ENCODE data around the gene HDDC2.

Gene HDDC2

DNA sequence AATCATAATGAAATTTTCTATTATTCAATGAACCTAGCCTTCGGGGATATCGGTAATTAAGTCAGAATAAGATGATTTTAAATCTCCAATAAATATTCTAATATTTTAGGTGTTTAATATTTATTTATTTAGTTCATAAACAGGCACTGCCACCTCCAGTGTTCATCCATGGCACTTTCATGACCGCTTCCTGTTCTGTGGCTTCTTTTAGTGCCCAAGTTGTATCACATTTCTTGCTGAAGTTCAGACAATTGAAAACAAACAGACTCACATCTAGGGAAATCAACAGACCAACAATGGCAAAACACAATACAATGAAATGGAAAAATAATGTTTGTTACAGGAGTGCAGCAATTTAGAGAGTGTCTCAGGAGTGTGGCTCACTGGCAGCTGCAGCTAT, 26.0 kb downstream of the HDDC2 start:
- no peak overlapping the region for H3K27ac ChIP-seq
- TF ChIP-seq, protein P1, sequence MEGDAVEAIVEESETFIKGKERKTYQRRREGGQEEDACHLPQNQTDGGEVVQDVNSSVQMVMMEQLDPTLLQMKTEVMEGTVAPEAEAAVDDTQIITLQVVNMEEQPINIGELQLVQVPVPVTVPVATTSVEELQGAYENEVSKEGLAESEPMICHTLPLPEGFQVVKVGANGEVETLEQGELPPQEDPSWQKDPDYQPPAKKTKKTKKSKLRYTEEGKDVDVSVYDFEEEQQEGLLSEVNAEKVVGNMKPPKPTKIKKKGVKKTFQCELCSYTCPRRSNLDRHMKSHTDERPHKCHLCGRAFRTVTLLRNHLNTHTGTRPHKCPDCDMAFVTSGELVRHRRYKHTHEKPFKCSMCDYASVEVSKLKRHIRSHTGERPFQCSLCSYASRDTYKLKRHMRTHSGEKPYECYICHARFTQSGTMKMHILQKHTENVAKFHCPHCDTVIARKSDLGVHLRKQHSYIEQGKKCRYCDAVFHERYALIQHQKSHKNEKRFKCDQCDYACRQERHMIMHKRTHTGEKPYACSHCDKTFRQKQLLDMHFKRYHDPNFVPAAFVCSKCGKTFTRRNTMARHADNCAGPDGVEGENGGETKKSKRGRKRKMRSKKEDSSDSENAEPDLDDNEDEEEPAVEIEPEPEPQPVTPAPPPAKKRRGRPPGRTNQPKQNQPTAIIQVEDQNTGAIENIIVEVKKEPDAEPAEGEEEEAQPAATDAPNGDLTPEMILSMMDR (conservative IDR thresholded peaks at IDR 0.05) = no peak

DNA sequence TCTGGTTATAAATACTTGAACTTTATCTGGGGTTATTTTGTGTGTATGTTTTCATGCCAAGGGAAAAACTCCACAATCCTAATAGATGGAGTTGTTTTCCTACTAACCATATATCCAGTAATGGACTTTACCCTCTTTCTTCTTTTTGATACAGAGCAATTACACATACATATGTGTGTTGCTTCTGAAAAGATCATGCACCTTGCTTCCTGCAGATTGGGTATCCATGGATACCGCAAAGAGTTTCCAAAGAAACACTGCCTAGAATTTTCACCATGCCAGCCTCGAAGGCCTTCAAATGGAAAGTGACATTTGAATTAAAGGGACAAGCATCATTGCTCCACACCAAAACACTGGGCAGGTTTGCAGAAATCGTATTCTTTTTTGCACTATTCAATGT, 26.8 kb downstream of the HDDC2 start:
- no peak overlapping the region for H3K27ac ChIP-seq
- TF ChIP-seq, protein P1 (conservative IDR thresholded peaks at IDR 0.05) = no peak

DNA sequence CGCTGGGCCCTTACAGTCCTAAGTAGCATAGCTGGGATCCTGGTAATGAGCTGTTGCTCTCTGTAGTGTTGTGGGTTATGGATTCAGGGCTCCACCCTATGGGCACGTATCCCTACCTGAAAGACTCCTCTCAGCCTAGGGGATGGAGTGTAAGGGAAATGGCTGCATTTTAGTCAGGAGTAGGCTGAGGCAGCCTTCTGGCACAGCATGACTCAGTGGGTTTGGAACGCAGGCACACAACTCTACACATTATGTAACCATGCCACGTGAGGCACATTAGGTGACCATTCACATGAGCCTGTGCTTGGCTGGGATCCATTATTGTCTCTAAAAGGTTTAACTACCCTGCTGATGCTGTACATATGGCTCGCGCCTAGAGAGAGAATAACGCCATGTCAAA, 27.8 kb downstream of the HDDC2 start:
- no peak overlapping the region for H3K27ac ChIP-seq
- TF ChIP-seq, protein P1 (conservative IDR thresholded peaks at IDR 0.05) = no peak

DNA sequence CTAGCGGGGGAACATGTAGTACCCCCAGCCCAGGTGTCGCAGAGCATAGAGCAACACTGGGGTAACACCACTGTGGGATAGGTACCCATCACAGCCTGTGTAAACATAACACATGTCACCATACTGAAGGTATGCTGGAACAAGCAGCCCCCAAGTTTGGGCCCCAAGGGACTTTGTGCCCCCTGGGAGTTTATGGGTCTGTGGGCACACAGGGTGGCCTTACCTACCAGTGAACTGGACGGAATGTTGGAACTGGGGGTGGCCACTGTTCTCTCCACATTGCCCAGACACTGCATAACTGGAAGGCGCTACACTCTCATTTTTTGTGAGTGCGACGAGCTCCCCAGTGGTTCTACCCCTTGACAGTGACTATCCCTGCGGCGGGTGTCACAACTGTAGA, 28.5 kb downstream of the HDDC2 start:
- H3K27ac ChIP-seq = no peak overlapping the region
- TF ChIP-seq, protein P1 (conservative IDR thresholded peaks at IDR 0.05) = no peak

DNA sequence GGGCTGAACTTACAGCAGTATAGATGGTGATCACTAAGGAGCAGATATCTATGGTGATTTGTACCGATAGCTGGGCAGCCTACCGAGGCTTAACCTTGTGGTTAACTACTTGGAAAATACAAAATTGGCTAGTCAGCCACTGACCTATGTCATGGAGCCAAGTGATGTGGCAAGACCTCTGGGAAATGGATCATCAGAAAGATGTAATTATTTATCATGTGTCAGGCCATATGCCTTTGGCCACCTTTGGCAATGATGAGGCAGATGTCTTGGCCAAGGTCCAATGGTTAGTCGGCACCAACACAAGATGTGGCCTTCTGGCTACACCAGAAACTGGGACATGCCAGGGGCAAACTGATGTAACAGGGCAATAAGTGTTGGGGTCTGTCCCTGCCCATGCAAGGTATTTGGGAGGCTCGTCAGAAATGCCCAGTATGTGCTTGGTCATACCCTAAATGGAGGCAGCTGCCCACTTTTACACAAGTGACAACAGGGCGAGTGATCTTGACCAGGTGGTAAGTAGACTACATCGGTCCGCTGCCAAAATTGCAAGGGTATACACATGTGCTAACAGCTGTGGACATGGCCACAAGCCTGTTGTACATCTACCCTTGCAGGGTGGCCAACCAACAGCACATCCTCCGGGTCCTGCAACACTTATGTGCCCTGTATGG, 30.1 kb downstream of the HDDC2 start:
- TF ChIP-seq, protein P1 (conservative IDR thresholded peaks at IDR 0.05) = no peak
- no peak overlapping the region for H3K27ac ChIP-seq

DNA sequence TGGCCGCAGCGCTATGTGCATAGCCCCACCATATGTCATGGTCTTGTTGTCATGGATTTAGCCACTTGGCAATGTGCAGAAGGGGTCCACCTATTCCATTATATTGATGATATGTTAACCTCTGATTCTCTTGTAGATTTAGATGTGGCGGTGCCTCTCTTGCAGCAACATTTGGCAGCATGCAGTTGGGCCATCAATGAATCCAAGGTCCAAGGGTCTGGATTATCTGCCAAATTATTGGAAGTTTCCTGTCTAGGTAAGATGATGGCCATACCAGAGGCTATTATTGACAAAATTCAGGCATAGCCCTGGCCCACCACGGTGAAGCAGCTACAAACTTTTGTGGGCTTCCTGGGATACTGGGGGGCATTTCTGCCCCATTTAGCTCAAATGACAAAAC, 31.4 kb downstream of the HDDC2 start:
- no peak overlapping the region for H3K27ac ChIP-seq
- TF ChIP-seq, protein P1 (conservative IDR thresholded peaks at IDR 0.05) = no peak

DNA sequence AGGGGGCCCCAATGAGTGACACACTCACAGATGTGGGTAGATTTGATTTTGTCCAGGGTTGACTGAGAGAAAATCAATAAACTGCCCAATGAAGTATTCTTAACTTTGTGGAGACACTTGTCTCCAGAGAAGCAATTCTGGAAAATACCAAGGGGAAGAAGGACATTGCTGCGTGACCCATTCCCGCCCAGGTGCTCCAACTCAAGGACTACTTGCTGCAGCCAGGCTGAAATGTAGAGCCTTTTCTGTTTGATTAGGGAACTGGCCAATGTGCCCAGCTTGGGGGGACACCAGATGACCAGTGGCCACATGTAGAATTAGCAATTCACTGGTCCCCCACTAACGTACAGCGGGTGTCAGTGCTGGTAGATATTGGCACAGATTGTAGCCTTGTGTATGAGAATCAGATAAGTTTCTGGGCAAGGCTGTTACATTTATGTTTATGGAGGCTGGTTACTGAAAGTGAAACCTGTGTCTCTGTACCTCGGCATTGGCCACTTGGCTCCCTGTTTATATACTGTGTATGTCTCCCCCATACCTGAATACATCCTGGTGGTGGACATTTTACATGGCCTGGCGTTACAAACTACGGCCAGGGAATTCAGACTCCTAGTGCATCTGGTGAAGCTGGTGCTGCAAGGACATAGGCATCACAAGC, 32.3 kb downstream of the HDDC2 start:
- no peak overlapping the region for H3K27ac ChIP-seq
- TF ChIP-seq, protein P1 (conservative IDR thresholded peaks at IDR 0.05) = no peak
